ENCODE measurements around the gene PPM1F. TPM values are rescaled to one million over a fixed set of nuclear protein-coding genes. Genes with fewer than 3 reads are reported as not detected.

Gene PPM1F
- total RNA-seq, 1 experiment from 2014 or later: 28.6 TPM

DNA sequence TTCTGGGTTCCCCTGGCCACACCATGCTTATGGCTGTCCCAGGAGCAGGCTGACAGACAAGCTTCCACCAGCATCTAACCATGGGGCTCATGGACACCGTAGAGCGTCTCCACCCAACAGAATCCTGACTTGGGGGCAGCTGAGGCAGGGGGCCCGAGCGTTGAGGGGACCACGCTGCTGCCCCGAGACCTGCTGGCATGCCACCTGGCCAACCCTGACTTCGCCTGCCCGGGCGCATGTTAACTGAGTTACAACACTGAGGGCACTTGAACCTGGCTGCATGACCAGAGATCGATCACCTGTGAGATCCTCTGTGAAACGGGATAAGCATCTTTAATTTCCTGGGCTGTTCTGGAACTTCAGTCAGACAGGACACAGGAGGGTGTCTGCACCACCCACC is 13.7 kb downstream of the PPM1F start (continued):
- TF ChIP-seq, protein P1, sequence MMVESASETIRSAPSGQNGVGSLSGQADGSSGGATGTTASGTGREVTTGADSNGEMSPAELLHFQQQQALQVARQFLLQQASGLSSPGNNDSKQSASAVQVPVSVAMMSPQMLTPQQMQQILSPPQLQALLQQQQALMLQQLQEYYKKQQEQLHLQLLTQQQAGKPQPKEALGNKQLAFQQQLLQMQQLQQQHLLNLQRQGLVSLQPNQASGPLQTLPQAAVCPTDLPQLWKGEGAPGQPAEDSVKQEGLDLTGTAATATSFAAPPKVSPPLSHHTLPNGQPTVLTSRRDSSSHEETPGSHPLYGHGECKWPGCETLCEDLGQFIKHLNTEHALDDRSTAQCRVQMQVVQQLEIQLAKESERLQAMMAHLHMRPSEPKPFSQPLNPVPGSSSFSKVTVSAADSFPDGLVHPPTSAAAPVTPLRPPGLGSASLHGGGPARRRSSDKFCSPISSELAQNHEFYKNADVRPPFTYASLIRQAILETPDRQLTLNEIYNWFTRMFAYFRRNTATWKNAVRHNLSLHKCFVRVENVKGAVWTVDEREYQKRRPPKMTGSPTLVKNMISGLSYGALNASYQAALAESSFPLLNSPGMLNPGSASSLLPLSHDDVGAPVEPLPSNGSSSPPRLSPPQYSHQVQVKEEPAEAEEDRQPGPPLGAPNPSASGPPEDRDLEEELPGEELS (CRISPR knock-in tag; IDR thresholded peaks at IDR 0.05): no peak

DNA sequence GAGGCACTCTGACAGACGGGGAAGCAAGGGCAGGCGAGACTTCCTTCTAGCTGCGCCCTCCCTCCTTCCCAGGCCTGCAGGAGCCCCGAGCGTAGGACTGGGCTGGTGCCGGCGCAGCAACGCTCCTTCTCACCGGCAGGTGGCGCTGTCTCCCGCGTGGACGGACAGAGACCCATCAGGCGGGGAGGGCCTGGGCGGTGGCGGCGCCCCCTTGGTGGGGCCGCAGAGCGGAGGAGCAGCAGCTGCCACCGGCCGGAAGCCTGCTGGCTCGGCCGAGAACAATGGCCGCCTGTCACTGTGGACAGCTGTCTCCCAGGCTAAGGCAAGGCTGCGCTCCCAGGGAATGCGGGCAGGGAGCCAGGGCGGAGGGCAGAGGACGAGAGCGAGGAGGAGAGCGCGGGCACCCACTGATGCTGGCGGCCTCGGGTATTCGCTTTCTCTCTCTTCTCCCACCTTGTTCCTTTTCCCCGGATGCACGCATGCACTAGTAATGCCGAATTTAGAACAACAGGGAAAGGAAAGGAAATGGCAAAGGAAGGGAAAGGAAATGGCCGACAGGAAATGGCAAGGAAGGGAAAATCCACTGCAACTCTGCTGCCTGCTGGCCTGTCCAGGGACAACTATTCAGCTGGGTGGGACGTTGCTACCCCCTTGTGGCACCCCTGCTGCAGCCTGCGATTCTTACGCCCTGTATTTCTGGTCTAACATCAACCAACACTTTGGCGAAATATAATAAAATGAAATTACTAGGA is 14.4 kb downstream of the PPM1F start:
- POLR2A ChIA-PET: interaction anchor here (0.9 kb wide), 1 partner anchor 15 kb away, joined by 3 read pairs; no protein-coding TSS in a partner anchor
- peak; percentile 94 for ATAC-seq
- Mint-ChIP-seq H3K27me3 (ENCODE audit: low read depth) (no peaks in the 10 kb centered on the region), H3K4me3 (peak overlapping the region; percentile 85), H3K36me3 (peaks cover 8% of the 10 kb centered on the region; the same call in 1 of the 2 replicates), H3K27ac (peak overlapping the region; percentile 84), H3K4me1 (peaks cover 8% of the 10 kb centered on the region), H3K9me3 (no peaks in the 10 kb centered on the region)
- CTCF ChIA-PET: interaction anchor here (0.5 to 4.5 kb wide), 60 partner anchors 11 to 808 kb away, joined by 3 to 121 read pairs (median 4); partner anchors contain the start of genes MAPK1, PPIL2, PPM1F and YPEL1
- DNase-seq (ENCODE audit: low spot score): peak; percentile 97
- TF ChIP-seq, protein P2, sequence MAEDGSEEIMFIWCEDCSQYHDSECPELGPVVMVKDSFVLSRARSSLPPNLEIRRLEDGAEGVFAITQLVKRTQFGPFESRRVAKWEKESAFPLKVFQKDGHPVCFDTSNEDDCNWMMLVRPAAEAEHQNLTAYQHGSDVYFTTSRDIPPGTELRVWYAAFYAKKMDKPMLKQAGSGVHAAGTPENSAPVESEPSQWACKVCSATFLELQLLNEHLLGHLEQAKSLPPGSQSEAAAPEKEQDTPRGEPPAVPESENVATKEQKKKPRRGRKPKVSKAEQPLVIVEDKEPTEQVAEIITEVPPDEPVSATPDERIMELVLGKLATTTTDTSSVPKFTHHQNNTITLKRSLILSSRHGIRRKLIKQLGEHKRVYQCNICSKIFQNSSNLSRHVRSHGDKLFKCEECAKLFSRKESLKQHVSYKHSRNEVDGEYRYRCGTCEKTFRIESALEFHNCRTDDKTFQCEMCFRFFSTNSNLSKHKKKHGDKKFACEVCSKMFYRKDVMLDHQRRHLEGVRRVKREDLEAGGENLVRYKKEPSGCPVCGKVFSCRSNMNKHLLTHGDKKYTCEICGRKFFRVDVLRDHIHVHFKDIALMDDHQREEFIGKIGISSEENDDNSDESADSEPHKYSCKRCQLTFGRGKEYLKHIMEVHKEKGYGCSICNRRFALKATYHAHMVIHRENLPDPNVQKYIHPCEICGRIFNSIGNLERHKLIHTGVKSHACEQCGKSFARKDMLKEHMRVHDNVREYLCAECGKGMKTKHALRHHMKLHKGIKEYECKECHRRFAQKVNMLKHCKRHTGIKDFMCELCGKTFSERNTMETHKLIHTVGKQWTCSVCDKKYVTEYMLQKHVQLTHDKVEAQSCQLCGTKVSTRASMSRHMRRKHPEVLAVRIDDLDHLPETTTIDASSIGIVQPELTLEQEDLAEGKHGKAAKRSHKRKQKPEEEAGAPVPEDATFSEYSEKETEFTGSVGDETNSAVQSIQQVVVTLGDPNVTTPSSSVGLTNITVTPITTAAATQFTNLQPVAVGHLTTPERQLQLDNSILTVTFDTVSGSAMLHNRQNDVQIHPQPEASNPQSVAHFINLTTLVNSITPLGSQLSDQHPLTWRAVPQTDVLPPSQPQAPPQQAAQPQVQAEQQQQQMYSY (CRISPR knock-in tag; IDR thresholded peaks at IDR 0.05): no peak
- TF ChIP-seq ZNF423 (CRISPR knock-in tag; IDR thresholded peaks at IDR 0.05): no peak
- TF ChIP-seq, protein P3, sequence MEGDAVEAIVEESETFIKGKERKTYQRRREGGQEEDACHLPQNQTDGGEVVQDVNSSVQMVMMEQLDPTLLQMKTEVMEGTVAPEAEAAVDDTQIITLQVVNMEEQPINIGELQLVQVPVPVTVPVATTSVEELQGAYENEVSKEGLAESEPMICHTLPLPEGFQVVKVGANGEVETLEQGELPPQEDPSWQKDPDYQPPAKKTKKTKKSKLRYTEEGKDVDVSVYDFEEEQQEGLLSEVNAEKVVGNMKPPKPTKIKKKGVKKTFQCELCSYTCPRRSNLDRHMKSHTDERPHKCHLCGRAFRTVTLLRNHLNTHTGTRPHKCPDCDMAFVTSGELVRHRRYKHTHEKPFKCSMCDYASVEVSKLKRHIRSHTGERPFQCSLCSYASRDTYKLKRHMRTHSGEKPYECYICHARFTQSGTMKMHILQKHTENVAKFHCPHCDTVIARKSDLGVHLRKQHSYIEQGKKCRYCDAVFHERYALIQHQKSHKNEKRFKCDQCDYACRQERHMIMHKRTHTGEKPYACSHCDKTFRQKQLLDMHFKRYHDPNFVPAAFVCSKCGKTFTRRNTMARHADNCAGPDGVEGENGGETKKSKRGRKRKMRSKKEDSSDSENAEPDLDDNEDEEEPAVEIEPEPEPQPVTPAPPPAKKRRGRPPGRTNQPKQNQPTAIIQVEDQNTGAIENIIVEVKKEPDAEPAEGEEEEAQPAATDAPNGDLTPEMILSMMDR (IDR thresholded peaks at IDR 0.05): peak; percentile 100
- TF ChIP-seq ZNF219 (CRISPR knock-in tag; IDR thresholded peaks at IDR 0.05; ENCODE audit: borderline replicate concordance): no peak
- TF ChIP-seq TP53 (CRISPR knock-in tag; IDR thresholded peaks at IDR 0.05): no peak
- no peak for TF ChIP-seq TCF7 (CRISPR knock-in tag; IDR thresholded peaks at IDR 0.05; ENCODE audit: low read depth)
- TF ChIP-seq, protein P4, sequence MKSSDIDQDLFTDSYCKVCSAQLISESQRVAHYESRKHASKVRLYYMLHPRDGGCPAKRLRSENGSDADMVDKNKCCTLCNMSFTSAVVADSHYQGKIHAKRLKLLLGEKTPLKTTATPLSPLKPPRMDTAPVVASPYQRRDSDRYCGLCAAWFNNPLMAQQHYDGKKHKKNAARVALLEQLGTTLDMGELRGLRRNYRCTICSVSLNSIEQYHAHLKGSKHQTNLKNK (CRISPR knock-in tag; IDR thresholded peaks at IDR 0.05): no peak
- no peak for TF ChIP-seq ZNF317 (CRISPR knock-in tag; IDR thresholded peaks at IDR 0.05; ENCODE audit: borderline replicate concordance, low read depth)
- no peak for TF ChIP-seq KAT7 (CRISPR knock-in tag; IDR thresholded peaks at IDR 0.05; ENCODE audit: borderline replicate concordance)
- TF ChIP-seq, protein P5, sequence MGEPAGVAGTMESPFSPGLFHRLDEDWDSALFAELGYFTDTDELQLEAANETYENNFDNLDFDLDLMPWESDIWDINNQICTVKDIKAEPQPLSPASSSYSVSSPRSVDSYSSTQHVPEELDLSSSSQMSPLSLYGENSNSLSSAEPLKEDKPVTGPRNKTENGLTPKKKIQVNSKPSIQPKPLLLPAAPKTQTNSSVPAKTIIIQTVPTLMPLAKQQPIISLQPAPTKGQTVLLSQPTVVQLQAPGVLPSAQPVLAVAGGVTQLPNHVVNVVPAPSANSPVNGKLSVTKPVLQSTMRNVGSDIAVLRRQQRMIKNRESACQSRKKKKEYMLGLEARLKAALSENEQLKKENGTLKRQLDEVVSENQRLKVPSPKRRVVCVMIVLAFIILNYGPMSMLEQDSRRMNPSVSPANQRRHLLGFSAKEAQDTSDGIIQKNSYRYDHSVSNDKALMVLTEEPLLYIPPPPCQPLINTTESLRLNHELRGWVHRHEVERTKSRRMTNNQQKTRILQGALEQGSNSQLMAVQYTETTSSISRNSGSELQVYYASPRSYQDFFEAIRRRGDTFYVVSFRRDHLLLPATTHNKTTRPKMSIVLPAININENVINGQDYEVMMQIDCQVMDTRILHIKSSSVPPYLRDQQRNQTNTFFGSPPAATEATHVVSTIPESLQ (CRISPR knock-in tag; IDR thresholded peaks at IDR 0.05): no peak
- 0 out of 2 replicates have a peak, but pooled peaks have one; percentile 45 for TF ChIP-seq MYBL2 (CRISPR knock-in tag; IDR thresholded peaks at IDR 0.05)
- no peak for TF ChIP-seq NFATC4 (CRISPR knock-in tag; IDR thresholded peaks at IDR 0.05)
- no peak for TF ChIP-seq TEAD4 (CRISPR knock-in tag; IDR thresholded peaks at IDR 0.05)
- TF ChIP-seq, protein P6, sequence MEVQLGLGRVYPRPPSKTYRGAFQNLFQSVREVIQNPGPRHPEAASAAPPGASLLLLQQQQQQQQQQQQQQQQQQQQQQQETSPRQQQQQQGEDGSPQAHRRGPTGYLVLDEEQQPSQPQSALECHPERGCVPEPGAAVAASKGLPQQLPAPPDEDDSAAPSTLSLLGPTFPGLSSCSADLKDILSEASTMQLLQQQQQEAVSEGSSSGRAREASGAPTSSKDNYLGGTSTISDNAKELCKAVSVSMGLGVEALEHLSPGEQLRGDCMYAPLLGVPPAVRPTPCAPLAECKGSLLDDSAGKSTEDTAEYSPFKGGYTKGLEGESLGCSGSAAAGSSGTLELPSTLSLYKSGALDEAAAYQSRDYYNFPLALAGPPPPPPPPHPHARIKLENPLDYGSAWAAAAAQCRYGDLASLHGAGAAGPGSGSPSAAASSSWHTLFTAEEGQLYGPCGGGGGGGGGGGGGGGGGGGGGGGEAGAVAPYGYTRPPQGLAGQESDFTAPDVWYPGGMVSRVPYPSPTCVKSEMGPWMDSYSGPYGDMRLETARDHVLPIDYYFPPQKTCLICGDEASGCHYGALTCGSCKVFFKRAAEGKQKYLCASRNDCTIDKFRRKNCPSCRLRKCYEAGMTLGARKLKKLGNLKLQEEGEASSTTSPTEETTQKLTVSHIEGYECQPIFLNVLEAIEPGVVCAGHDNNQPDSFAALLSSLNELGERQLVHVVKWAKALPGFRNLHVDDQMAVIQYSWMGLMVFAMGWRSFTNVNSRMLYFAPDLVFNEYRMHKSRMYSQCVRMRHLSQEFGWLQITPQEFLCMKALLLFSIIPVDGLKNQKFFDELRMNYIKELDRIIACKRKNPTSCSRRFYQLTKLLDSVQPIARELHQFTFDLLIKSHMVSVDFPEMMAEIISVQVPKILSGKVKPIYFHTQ (CRISPR knock-in tag; IDR thresholded peaks at IDR 0.05): no peak
- TF ChIP-seq SOX15 (CRISPR knock-in tag; IDR thresholded peaks at IDR 0.05): no peak
- no peak for TF ChIP-seq HMGA2 (CRISPR knock-in tag; IDR thresholded peaks at IDR 0.05)
- TF ChIP-seq OVOL2 (CRISPR knock-in tag; IDR thresholded peaks at IDR 0.05; ENCODE audit: borderline replicate concordance): no peak
- TF ChIP-seq, protein P7, sequence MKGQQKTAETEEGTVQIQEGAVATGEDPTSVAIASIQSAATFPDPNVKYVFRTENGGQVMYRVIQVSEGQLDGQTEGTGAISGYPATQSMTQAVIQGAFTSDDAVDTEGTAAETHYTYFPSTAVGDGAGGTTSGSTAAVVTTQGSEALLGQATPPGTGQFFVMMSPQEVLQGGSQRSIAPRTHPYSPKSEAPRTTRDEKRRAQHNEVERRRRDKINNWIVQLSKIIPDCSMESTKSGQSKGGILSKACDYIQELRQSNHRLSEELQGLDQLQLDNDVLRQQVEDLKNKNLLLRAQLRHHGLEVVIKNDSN (CRISPR knock-in tag; IDR thresholded peaks at IDR 0.05): no peak
- peak; percentile 78; the same call in 1 of the 2 replicates for TF ChIP-seq FOXK1 (CRISPR knock-in tag; IDR thresholded peaks at IDR 0.05)
- TF ChIP-seq PRRX2 (CRISPR knock-in tag; IDR thresholded peaks at IDR 0.05): no peak
